Kidney (tissue), 14 donors: Measurements from ENCODE around the gene MS4A15. TPM values are rescaled to one million over a fixed set of nuclear protein-coding genes. Genes with fewer than 3 reads are reported as not detected.

Experiments
- DNase-seq, 5 donors: peaks; one replicate each; pipeline ENCODE4 v3.0.0-alpha.2; 2013 to 2020
- FAIRE-seq: peaks from 2 replicates; lab custom pipeline; 2012; peaks lifted over from hg19 to GRCh38; lab: Jason Lieb, UNC
- H3K27ac ChIP-seq, 2 donors: one replicate each; pipeline ENCODE4 v1.7.0; 2013; ENCODE audit warnings: low read depth in 2 of 2, low read length in 2 of 2, inconsistent platforms in 1 of 2
- H3K27me3 ChIP-seq: one replicate; pipeline ENCODE4 v1.7.1; 2013; ENCODE audit warnings: low read length, inconsistent platforms; ENCODE audit not compliant: control insufficient read depth, insufficient read depth
- H3K36me3 ChIP-seq, 3 donors: one replicate each; pipeline versions ENCODE4 v1.7.0 to v1.7.1; 2013; ENCODE audit warnings: low read length in 3 of 3, control low read depth in 1 of 3, inconsistent platforms in 1 of 3; ENCODE audit not compliant: insufficient read depth in 3 of 3, control insufficient read depth in 2 of 3
- H3K4me1 ChIP-seq, 3 donors: one replicate each; pipeline versions ENCODE4 v1.7.0 to v1.7.1; 2013; ENCODE audit warnings: low read length in 3 of 3, inconsistent platforms in 1 of 3, low read depth in 1 of 3; ENCODE audit not compliant: control insufficient read depth in 2 of 3, insufficient read depth in 2 of 3
- H3K4me3 ChIP-seq, 3 donors: one replicate each; pipeline versions ENCODE4 v1.7.0 to v1.8.1; 2013; ENCODE audit warnings: low read length in 3 of 3, control low read depth in 1 of 3, inconsistent platforms in 1 of 3
- H3K9ac ChIP-seq, 3 donors: one replicate each; pipeline versions ENCODE4 v1.7.0 to v1.7.1; 2013; ENCODE audit warnings: low read length in 3 of 3, control low read depth in 1 of 3, inconsistent platforms in 1 of 3
- H3K9me3 ChIP-seq, 3 donors: one replicate each; pipeline versions ENCODE4 v1.7.0 to v1.7.1; 2013; ENCODE audit warnings: low read length in 3 of 3, control low read depth in 1 of 3, inconsistent platforms in 1 of 3; ENCODE audit not compliant: control insufficient read depth in 2 of 3, insufficient read depth in 1 of 3
- CTCF ChIP-seq: IDR thresholded peaks from 3 replicates; pipeline ENCODE4 v1.5.1; 2012; ENCODE audit warnings: mild to moderate bottlenecking, moderate library complexity, borderline replicate concordance; ENCODE audit not compliant: insufficient read depth; ENCODE audit errors: extremely low read depth
- intact Hi-C: fragments of 100-400 bp; cut with DNase I; formaldehyde crosslinking; loops from one replicate; pipeline ENCODE4 v1.11.1; 2022
- polyA plus RNA-seq: library from polyadenylated mRNA; stranded (reverse); fragments of 350-450 nt; fragmentation: Illumina TruSeq; extraction: RNeasy Lipid Tissue Mini Kit (QIAGEN cat#74804); gene quantifications from one replicate; pipeline ENCODE4 v1.2.3, GENCODE V29; 2014; ENCODE audit warnings: low read depth, low replicate concordance; ENCODE audit not compliant: insufficient read depth
- total RNA-seq: library from RNA; stranded (reverse); fragmentation: NEBNext Ultra II Directional; extraction: Animal tissue kit (Norgen Biotek cat#: 25700); gene quantifications from one replicate; pipeline ENCODE4 v1.2.1, GENCODE V29; 2021
- donor health status: control.
- donor health status: control.
- donor health status: control.
- donor health status: control.
- donor health status: control.
- donor health status: DM: yes; HTN: yes; CAD: no.
- donor health status: Normal renal cell carcinoma (clear cell type).

The MS4A15 gene
- total and polyA plus RNA-seq, 2 donors from 2014 or later = not detected

- TF ChIP-seq CTCF = no peak
- no peaks in the 10 kb centered on the region for H3K27me3 ChIP-seq
Measured at GRCh38 chr11:60748225-60748624, 8.4 kb upstream of the MS4A15 start.

GRCh38 chr11:60748821-60749220, 7.8 kb upstream of the MS4A15 start:
- DNase-seq (no peak), FAIRE-seq (no peak)
- Histone ChIP-seq H3K4me3 (no peak overlapping the region), H3K9ac (no peak overlapping the region), H3K27me3 (no peaks in the 10 kb centered on the region), H3K36me3 (no peaks in the 10 kb centered on the region), H3K9me3 (peaks cover 0 to 2% (median 0%) of the 10 kb centered on the region in 3 donors), H3K4me1 (no peaks in the 10 kb centered on the region), H3K27ac (no peak overlapping the region)
- intact Hi-C loops = no loop called here
- no peak for TF ChIP-seq CTCF

More at GRCh38 chr11:60748225-60748624, 8.4 kb upstream of the MS4A15 start:
- Histone ChIP-seq H3K9ac (no peak overlapping the region), H3K4me1 (no peaks in the 10 kb centered on the region), H3K4me3 (no peak overlapping the region), H3K36me3 (no peaks in the 10 kb centered on the region), H3K9me3 (peaks cover 0 to 2% (median 0%) of the 10 kb centered on the region in 3 donors), H3K27ac (no peak overlapping the region)
- FAIRE-seq = no peak
- no peak for DNase-seq
- intact Hi-C loops = no loop called here

GRCh38 chr11:60750911-60751310, 5.8 kb upstream of the MS4A15 start:
- intact Hi-C loops = no loop called here
- Histone ChIP-seq H3K36me3 (no peaks in the 10 kb centered on the region), H3K27ac (no peak overlapping the region), H3K4me3 (no peak overlapping the region), H3K9me3 (no peaks in the 10 kb centered on the region), H3K4me1 (no peaks in the 10 kb centered on the region), H3K27me3 (no peaks in the 10 kb centered on the region), H3K9ac (no peak overlapping the region)
- no peak for TF ChIP-seq CTCF
- peak in 1 of 5 donors; percentile 27 for DNase-seq
- FAIRE-seq = no peak

- DNase-seq (no peak), FAIRE-seq (no peak)
- Histone ChIP-seq H3K9ac (no peak overlapping the region), H3K27me3 (no peaks in the 10 kb centered on the region), H3K36me3 (no peaks in the 10 kb centered on the region), H3K4me3 (no peak overlapping the region), H3K4me1 (no peaks in the 10 kb centered on the region), H3K9me3 (no peaks in the 10 kb centered on the region), H3K27ac (no peak overlapping the region)
- intact Hi-C loops = no loop called here
- no peak for TF ChIP-seq CTCF
Measured at GRCh38 chr11:60753309-60753708, 3.4 kb upstream of the MS4A15 start.
